Skeletal muscle tissue (tissue), 4 donors: ENCODE measurements around the gene HIPK1. TPM values are rescaled to one million over a fixed set of nuclear protein-coding genes. Genes with fewer than 3 reads are reported as not detected.
"Not testable (repeated sequence)": the region's sequence is repeated elsewhere in the genome, so short reads cannot be mapped to it uniquely, and the experiment has no call there.

Experiments
- H3K27ac ChIP-seq: one replicate; pipeline ENCODE4 v1.7.0; 2013; ENCODE audit warnings: mild to moderate bottlenecking, low read depth, low read length, inconsistent platforms
- H3K27me3 ChIP-seq, 3 donors: one replicate each; pipeline ENCODE4 v1.7.0; 2013; ENCODE audit warnings: low read length in 3 of 3; ENCODE audit not compliant: control insufficient read depth in 3 of 3, insufficient read depth in 3 of 3
- H3K36me3 ChIP-seq, 3 donors: one replicate each; pipeline ENCODE4 v1.7.0; 2013; ENCODE audit warnings: low read length in 3 of 3; ENCODE audit not compliant: control insufficient read depth in 3 of 3, insufficient read depth in 3 of 3
- H3K4me1 ChIP-seq, 3 donors: one replicate each; pipeline ENCODE4 v1.7.0; 2013; ENCODE audit warnings: low read length in 3 of 3, mild to moderate bottlenecking in 3 of 3; ENCODE audit not compliant: control insufficient read depth in 3 of 3, insufficient read depth in 3 of 3
- H3K4me3 ChIP-seq, 3 donors: one replicate each; pipeline ENCODE4 v1.7.0; 2013; ENCODE audit warnings: low read length in 3 of 3
- H3K9ac ChIP-seq, 3 donors: one replicate each; pipeline ENCODE4 v1.7.0; 2013; ENCODE audit warnings: low read length in 3 of 3, mild to moderate bottlenecking in 3 of 3, moderate library complexity in 2 of 3, low read depth in 1 of 3
- H3K9me3 ChIP-seq, 3 donors: one replicate each; pipeline ENCODE4 v1.7.0; 2013; ENCODE audit warnings: low read length in 3 of 3; ENCODE audit not compliant: control insufficient read depth in 3 of 3
- total RNA-seq: library from RNA; depleted of rRNA; stranded (reverse); fragments of >200 nt; gene quantifications from one replicate; pipeline ENCODE4 v1.2.3, GENCODE V29; 2014
- donor health status: Osteomylitis.

The HIPK1 gene
- total RNA-seq, 1 donor from 2014 or later = 28.2 TPM

- Histone ChIP-seq H3K4me1 (peaks cover 25 to 31% (median 30%) of the 10 kb centered on the region in 3 donors), H3K9ac (no peak overlapping the region), H3K27me3 (no peaks in the 10 kb centered on the region), H3K4me3 (no peak overlapping the region), H3K36me3 (peaks cover 7 to 15% (median 8%) of the 10 kb centered on the region in 3 donors), H3K27ac (no peak overlapping the region), H3K9me3 (no peaks in the 10 kb centered on the region)
Observed at GRCh38 chr1:113942527-113942926, 13.4 kb downstream of the HIPK1 start.

GRCh38 chr1:113943028-113943811 is 14.1 kb downstream of the HIPK1 start:
- H3K27me3 ChIP-seq = no peaks in the 10 kb centered on the region
- H3K36me3 ChIP-seq = peaks cover 7 to 15% (median 8%) of the 10 kb centered on the region in 3 donors
- H3K9ac ChIP-seq = no peak overlapping the region
- H3K27ac ChIP-seq = no peak overlapping the region
- H3K4me3 ChIP-seq = no peak overlapping the region
- peaks cover 24 to 37% (median 30%) of the 10 kb centered on the region in 3 donors for H3K4me1 ChIP-seq
- no peaks in the 10 kb centered on the region for H3K9me3 ChIP-seq

DNA sequence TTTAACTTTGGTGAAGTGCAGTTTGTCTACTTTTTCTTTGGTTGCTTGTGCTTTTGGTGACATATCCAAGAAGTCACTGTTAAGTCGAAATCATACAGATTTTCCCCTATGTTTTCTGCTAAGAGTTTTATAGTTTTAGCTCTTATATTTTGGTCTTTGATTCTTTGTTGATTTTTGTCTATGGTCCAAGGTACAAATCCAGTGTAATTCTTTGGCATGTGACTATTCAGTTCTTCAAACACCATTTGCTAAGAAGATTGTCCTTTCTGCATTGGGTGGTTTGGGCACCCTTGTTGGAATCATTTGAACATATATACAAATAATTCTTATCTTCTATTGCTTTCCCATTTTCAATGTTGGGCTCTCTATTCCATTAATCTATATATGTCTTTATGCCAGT is 16.2 kb downstream of the HIPK1 start:
- Histone ChIP-seq H3K4me3 (no peak overlapping the region), H3K4me1 (peaks cover 23 to 26% (median 24%) of the 10 kb centered on the region in 3 donors), H3K9ac (no peak overlapping the region), H3K27me3 (no peaks in the 10 kb centered on the region), H3K36me3 (peaks cover 7 to 15% (median 8%) of the 10 kb centered on the region in 3 donors), H3K9me3 (no peaks in the 10 kb centered on the region), H3K27ac (no peak overlapping the region)

DNA sequence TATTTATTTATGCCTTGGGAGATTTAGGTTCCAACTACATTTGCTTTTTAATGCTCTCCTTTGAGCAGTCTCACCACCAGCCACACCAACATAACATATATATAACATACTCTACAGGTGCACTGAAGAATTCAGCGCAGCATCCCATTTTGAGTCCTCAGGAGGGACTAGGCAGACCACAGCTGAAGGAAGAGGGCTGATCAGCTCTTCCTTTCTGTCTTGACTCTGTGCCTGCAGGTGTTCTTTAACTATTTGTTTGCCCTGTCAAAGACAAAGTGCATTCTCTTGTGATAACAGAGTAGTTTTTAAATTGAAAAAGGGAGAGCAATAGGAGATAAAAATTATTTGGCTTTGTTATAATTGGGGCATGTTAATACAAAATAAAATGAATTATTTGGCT is 17.0 kb downstream of the HIPK1 start:
- Histone ChIP-seq H3K9ac (no peak overlapping the region), H3K27me3 (no peaks in the 10 kb centered on the region), H3K9me3 (no peaks in the 10 kb centered on the region), H3K27ac (no peak overlapping the region), H3K36me3 (peaks cover 2 to 8% (median 2%) of the 10 kb centered on the region in 3 donors), H3K4me3 (no peak overlapping the region), H3K4me1 (peaks cover 16 to 18% (median 16%) of the 10 kb centered on the region in 3 donors)

DNA sequence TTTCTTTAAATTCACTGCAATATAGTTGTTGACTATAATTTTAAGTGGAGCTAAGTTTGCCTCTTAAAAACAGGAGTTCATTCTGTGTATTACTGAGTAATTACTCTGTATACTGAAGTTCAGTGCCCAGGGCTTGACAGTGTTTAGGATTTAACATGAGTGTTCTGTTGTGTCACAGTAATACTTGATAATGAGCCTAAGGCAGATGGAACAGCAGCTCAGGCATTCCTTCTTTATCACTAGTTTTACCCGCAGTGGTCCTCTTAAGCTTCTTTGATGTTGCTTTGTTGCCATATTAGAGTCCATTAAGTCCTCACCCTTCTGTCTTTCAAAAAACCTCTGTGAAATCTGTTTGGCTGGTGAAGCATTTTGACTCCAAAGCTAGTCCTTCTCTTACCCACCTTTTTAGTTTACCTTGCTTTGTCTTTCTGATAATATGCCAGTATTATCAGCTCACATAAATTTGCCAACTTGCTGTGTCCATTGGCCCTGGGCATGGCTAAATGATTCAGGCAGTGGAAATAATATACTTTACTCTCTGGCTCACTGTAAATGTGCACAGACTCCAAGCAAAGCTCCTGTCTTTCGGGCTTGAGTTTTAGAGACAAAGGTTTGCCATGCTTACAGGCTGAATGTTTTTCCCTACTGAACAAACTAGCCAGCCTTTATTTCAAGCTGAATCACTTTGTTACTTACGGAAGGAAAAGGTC is 17.7 kb downstream of the HIPK1 start:
- no peaks in the 10 kb centered on the region for H3K27me3 ChIP-seq
- peak overlapping the region in 1 of 3 donors; percentile 15 for H3K9ac ChIP-seq
- no peaks in the 10 kb centered on the region for H3K9me3 ChIP-seq
- H3K36me3 ChIP-seq = peaks cover 0 to 6% (median 0%) of the 10 kb centered on the region in 3 donors
- H3K27ac ChIP-seq = peak overlapping the region; percentile 12
- peaks cover 13 to 18% (median 13%) of the 10 kb centered on the region in 3 donors for H3K4me1 ChIP-seq
- H3K4me3 ChIP-seq = peak overlapping the region in 2 of 3 donors; percentile 2

DNA sequence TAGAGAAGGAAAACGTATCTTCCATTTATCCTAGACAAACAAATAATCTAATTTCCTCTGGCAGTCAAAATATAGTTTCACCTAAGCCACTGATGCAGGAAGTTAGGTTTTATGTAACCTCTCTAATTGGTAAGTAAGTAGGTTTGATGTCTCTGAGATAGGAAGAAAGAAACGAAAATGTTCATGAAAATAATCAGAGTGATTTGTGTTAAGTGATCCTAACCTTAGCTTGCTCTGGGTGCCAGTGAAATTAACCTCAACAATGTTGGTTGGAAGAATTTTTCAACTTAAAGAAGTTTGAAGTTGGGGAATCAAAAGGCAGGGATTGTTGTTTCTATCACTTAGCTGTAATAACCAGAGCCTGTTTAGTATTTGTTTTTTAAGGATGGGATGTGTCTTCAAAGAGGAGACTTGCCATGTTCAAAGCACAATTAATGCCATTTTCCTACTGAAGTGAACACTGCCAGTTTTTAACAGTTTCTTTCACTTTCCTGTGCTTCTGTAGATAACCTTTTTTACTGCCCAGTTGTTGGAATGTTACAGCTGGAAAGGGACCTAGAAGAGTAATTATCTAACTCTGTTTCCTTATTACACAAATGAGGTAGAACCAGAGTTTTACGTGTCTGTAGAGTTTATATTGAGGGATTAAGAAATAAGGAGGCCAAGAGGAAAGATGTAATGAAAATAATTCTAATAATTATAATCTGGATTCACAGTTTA is 18.4 kb downstream of the HIPK1 start:
- Histone ChIP-seq H3K36me3 (peaks cover 0 to 6% (median 0%) of the 10 kb centered on the region in 3 donors), H3K27me3 (no peaks in the 10 kb centered on the region), H3K9me3 (no peaks in the 10 kb centered on the region), H3K9ac (peak overlapping the region in 1 of 3 donors; percentile 25), H3K27ac (peak overlapping the region; percentile 12), H3K4me1 (peaks cover 13 to 18% (median 13%) of the 10 kb centered on the region in 3 donors), H3K4me3 (peak overlapping the region in 2 of 3 donors; percentile 2)

DNA sequence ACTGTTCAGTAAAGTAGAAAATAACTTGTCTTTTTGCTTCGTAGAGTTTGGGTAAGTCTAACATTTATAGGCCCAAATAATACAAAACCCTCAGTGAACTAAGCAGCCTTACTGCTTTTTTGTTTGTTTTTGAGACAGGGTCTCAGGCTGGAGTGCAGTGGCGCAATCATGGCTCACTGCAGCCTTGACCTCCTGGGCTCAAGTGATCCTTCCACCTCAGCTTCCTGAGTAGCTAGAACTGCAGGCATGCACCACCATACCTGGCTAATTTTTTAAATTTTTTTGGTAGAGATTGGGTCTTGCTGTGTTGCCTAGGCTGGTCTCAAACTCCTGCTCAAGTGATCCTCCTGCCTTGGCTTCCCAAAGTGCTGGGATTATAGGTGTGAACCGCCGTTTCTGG is 19.0 kb downstream of the HIPK1 start:
- not testable (repeated sequence) for H3K4me3 ChIP-seq, H3K36me3 ChIP-seq, H3K9me3 ChIP-seq, H3K27ac ChIP-seq, H3K27me3 ChIP-seq
- Histone ChIP-seq H3K4me1 (peaks cover 13 to 18% (median 13%) of the 10 kb centered on the region in 3 donors), H3K9ac (peak overlapping the region in 1 of 3 donors; percentile 25)

- H3K36me3 ChIP-seq = no peaks in the 10 kb centered on the region
- H3K9me3 ChIP-seq = no peaks in the 10 kb centered on the region
- H3K4me3 ChIP-seq = no peak overlapping the region
- H3K4me1 ChIP-seq = peaks cover 13 to 18% (median 13%) of the 10 kb centered on the region in 3 donors
- H3K27ac ChIP-seq = no peak overlapping the region
- no peaks in the 10 kb centered on the region for H3K27me3 ChIP-seq
- H3K9ac ChIP-seq = no peak overlapping the region
Observed at GRCh38 chr1:113949007-113949406, 19.9 kb downstream of the HIPK1 start.

DNA sequence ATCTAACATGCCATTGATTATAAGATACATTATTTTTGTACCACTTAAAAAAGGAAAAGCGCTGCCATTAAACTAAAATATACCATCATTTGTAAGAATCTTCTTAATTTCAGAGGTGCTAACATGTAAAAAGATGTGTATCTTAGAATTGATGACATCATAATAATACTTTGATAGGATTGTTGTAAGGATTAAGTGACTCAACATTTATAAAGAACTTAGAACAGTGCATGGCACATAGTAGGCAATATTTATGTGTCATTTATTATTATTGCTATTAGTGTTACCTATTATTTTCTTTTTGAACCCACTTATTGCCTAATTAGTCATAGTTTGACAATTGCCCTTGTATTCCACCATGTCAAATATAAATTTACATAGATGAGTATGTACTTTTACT is 21.8 kb downstream of the HIPK1 start:
- Histone ChIP-seq H3K27me3 (no peaks in the 10 kb centered on the region), H3K4me3 (no peak overlapping the region), H3K4me1 (peaks cover 13 to 18% (median 13%) of the 10 kb centered on the region in 3 donors), H3K9ac (no peak overlapping the region), H3K27ac (no peak overlapping the region), H3K9me3 (no peaks in the 10 kb centered on the region), H3K36me3 (peaks cover 0 to 2% (median 0%) of the 10 kb centered on the region in 3 donors)
